K562 (cell line): ENCODE data around the gene TBX6. TPM values are rescaled to one million over a fixed set of nuclear protein-coding genes. Genes with fewer than 3 reads are reported as not detected.
A peak's percentile ranks its signal among the peaks of the same experiment; 100 is the strongest.

Source experiments
- ATAC-seq: fragments of 200-7000 bp; cut with Tn5 transposase; 3 replicates; pipeline ENCODE4 v1.9.1; 2020; ENCODE audit warnings: moderate library complexity
- BruUV-seq: library from RNA; stranded (reverse); fragments of 400-500 nt; replicated peaks from 2 replicates; lab custom pipeline; 2021; lab: Mats Ljungman, UMichigan
- CTCF ChIA-PET: fragments of 300-600 bp; formaldehyde crosslinking; extraction: SDS; loops from one replicate; lab custom pipeline; 2021; ENCODE audit warnings: low intra/inter-chr PET ratio; lab: Yijun Ruan, JAX
- POLR2A ChIA-PET: fragments of 300-600, 350-650 bp; sonication (Branson Sonifier 250); formaldehyde crosslinking; extraction: SDS; loops from one replicate; lab custom pipeline; 2021; ENCODE audit warnings: antibody characterized with exemption, inconsistent platforms; lab: Yijun Ruan, JAX
- DNase-seq, 4 experiments: peaks; one replicate each; pipeline versions ENCODE4 v3.0.0 to v3.0.0-alpha.2; 2011 to 2018; ENCODE audit warnings: low spot score in 3 of 4, mixed read lengths in 3 of 4; ENCODE audit errors: extremely low read depth in 1 of 4
- FAIRE-seq: peaks from 2 replicates; lab custom pipeline; 2011; peaks lifted over from hg19 to GRCh38; lab: Jason Lieb, UNC
- H2AFZ ChIP-seq: 2 replicates; pipeline ENCODE4 v1.6.0; 2011; ENCODE audit warnings: low read depth, low read length, control low read depth, inconsistent platforms
- H3K27ac ChIP-seq: fragments of 200-600 bp; 3 replicates; pipeline ENCODE4 v1.8.0; 2011; ENCODE audit warnings: low read depth, mild to moderate bottlenecking, control low read depth, inconsistent platforms, low read length, moderate library complexity, mixed read lengths; ENCODE audit errors: extremely low read depth
- H3K27me3 ChIP-seq, 2 experiments: fragments of 300-600 bp in 1 of 2; 2 replicates in 1 of 2; 3 replicates in 1 of 2; pipeline versions ENCODE4 v1.6.0 to v1.8.0; 2011; ENCODE audit warnings: inconsistent platforms in 2 of 2, low read length in 2 of 2, mild to moderate bottlenecking in 1 of 2, mixed read lengths in 1 of 2, moderate library complexity in 1 of 2; ENCODE audit not compliant: control insufficient read depth in 2 of 2, insufficient read depth in 2 of 2
- H3K36me3 ChIP-seq: fragments of 300-600 bp; 3 replicates; pipeline ENCODE4 v1.8.0; 2011; ENCODE audit warnings: mild to moderate bottlenecking, low read length, inconsistent platforms; ENCODE audit not compliant: control insufficient read depth, insufficient read depth
- H3K4me1 ChIP-seq, 2 experiments: fragments of 200-600 bp in 1 of 2; replicated peaks in 1 of 2; 2 replicates in 1 of 2; 3 replicates in 1 of 2; pipeline versions ENCODE4 v1.5.1 to v1.8.0; 2011; ENCODE audit warnings: inconsistent platforms in 2 of 2, low read length in 2 of 2, mild to moderate bottlenecking in 1 of 2, mixed read lengths in 1 of 2, moderate library complexity in 1 of 2; ENCODE audit not compliant: control insufficient read depth in 2 of 2, insufficient read depth in 2 of 2
- H3K4me2 ChIP-seq: 2 replicates; pipeline ENCODE4 v1.6.1; 2011; ENCODE audit warnings: low read length, control low read depth, inconsistent platforms, mixed read lengths; ENCODE audit not compliant: insufficient read depth
- H3K4me3 ChIP-seq: fragments of 200-600 bp; sonication (generic), shearing (Covaris generic); 2 replicates; pipeline ENCODE4 v1.5.1; 2016; ENCODE audit warnings: control low read depth, inconsistent platforms
- H3K79me2 ChIP-seq: fragments of 200-600 bp; 3 replicates; pipeline ENCODE4 v1.8.0; 2011; ENCODE audit warnings: low read length, inconsistent platforms; ENCODE audit not compliant: control insufficient read depth, insufficient read depth
- H3K9ac ChIP-seq, 2 experiments: 2 replicates each; pipeline versions ENCODE4 v1.6.0 to v1.6.1; 2011; ENCODE audit warnings: low read depth in 2 of 2, low read length in 2 of 2, control low read depth in 1 of 2, inconsistent platforms in 1 of 2, mild to moderate bottlenecking in 1 of 2, mixed read lengths in 1 of 2; ENCODE audit not compliant: insufficient read depth in 1 of 2
- H3K9me1 ChIP-seq: one replicate; pipeline ENCODE4 v1.6.0; 2011; ENCODE audit warnings: inconsistent platforms, mild to moderate bottlenecking, low read length, moderate library complexity; ENCODE audit not compliant: control insufficient read depth, insufficient read depth
- H3K9me3 ChIP-seq: replicated peaks from 2 replicates; pipeline ENCODE4 v1.5.1; 2011; ENCODE audit warnings: low read depth, low read length, inconsistent platforms; ENCODE audit not compliant: control insufficient read depth, insufficient read depth
- H4K20me1 ChIP-seq: replicated peaks from 2 replicates; pipeline ENCODE4 v1.6.1; 2011; ENCODE audit warnings: low read length, inconsistent platforms, mixed read lengths; ENCODE audit not compliant: control insufficient read depth, insufficient read depth
- CHD2 ChIP-seq: IDR thresholded peaks from 2 replicates; pipeline ENCODE4 v1.6.1; 2011; ENCODE audit warnings: low read depth, low read length
- COPS2 ChIP-seq: fragments of 450-650 bp; conservative IDR thresholded peaks from 2 replicates; pipeline ENCODE4 v1.6.1; 2016; ENCODE audit warnings: mild to moderate bottlenecking, moderate library complexity
- TGIF2 ChIP-seq: sonication (generic); formaldehyde crosslinking; IDR thresholded peaks from 2 replicates; pipeline ENCODE4 v1.8.1; 2022; ENCODE audit warnings: mild to moderate bottlenecking, missing genetic modification reagents, moderate library complexity
- WHSC1 ChIP-seq: IDR thresholded peaks from one replicate; pipeline ENCODE4 v1.6.1; 2012; ENCODE audit warnings: low read length, control low read depth, inconsistent platforms
- ZNF445 ChIP-seq: fragments of 250-450 bp; sonication (Bioruptor Pico); IDR thresholded peaks from 2 replicates; pipeline ENCODE4 v1.4.0; 2020; ENCODE audit warnings: low read depth, mild to moderate bottlenecking, moderate library complexity
- WGBS: fragments of 100-300 bp; shearing (Covaris generic); methylation state at CpG from one replicate; pipeline ENCODE4 v1.1.6; 2016; ENCODE audit warnings: low coverage, mixed read lengths; ENCODE audit not compliant: insufficient coverage; ENCODE audit errors: missing lambda C conversion rate; 5-methylcytosine and 5-hydroxymethylcytosine counted together
- in situ Hi-C: fragments of 300-500 bp; cut with MboI; formaldehyde crosslinking; loops from 4 replicates; pipeline ENCODE4 v1.15.0; 2018; ENCODE audit warnings: inconsistent platforms, mixed read lengths
- intact Hi-C: fragments of 100-400 bp; cut with micrococcal nuclease; formaldehyde crosslinking; loops from 2 replicates; pipeline ENCODE4 v1.14.2; 2022
- polyA plus RNA-seq, 8 experiments: library from polyadenylated mRNA; depleted of rRNA in 4 of 8; stranded (reverse) in 5 of 8; unstranded in 3 of 8; fragments of >200 nt; fragmentation: Nextera tagmentation in 2 of 8; fragmentation: Illumina TruSeq in 1 of 8; extraction: Ambion mirVana in 2 of 8; extraction: Trizol in 1 of 8; gene quantifications; 2 replicates each; pipeline versions ENCODE4 v1.2.1 to v1.2.3, GENCODE V29; 2011 to 2014; ENCODE audit warnings: inconsistent platforms in 1 of 8, missing spikeins in 1 of 8
- total RNA-seq, 7 experiments: library from RNA; depleted of rRNA in 6 of 7; stranded (reverse); fragments of >200 nt in 6 of 7; fragmentation: Illumina TruSeq in 2 of 7; extraction: Trizol in 2 of 7; gene quantifications; 2 replicates each; pipeline versions ENCODE4 v1.2.1 to v1.2.3, GENCODE V29; 2011 to 2021; ENCODE audit warnings: low replicate concordance in 1 of 7
- TF ChIP-seq, protein P1 (sequence below): sonication (generic); formaldehyde crosslinking; IDR thresholded peaks from 2 replicates; pipeline ENCODE4 v1.8.0; 2022; ENCODE audit warnings: mild to moderate bottlenecking, missing genetic modification reagents
- TF ChIP-seq, protein P2 (sequence below): fragments of 450-650 bp; IDR thresholded peaks from 2 replicates; pipeline ENCODE4 v1.6.1; 2017; ENCODE audit warnings: antibody characterized with exemption

TBX6 gene
- total and polyA plus RNA-seq, 9 of the 15 experiments (the other 6 are each of a cell fraction or from before 2014, with no cell fraction given), result 0.07 to 0.58 (median 0.11) TPM; not detected in 2

DNA sequence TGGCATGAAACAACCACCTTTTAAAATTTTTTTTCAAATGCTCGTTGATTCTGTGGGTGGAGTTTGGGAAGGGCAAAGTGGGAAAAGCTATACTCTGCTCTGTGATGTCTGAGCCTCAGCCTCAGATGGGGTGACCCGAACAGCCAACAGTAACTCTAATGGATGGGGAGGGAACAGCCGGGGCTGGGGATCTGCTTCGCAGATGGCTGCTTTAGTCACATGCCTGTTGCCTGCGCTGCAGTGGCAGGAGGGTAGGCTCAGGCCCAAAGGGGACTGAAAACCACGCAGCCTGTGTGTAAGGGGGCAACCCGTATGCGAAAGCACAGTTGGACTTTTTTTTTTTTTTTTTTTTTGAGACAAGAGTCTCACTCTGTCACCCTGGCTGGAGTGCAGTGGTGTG lies 46.2 kb upstream of the TBX6 start:
- Histone ChIP-seq H3K79me2 (no peaks in the 10 kb centered on the region), H3K9me3 (no peaks in the 10 kb centered on the region), H3K36me3 (no peaks in the 10 kb centered on the region), H3K9me1 (no peaks in the 10 kb centered on the region), H2AFZ (no peak overlapping the region), H3K4me3 (no peak overlapping the region), H4K20me1 (no peaks in the 10 kb centered on the region), H3K9ac (peak overlapping the region in 1 of 2 experiments; percentile 80; a peak in 1 of 4 replicates), H3K4me1 (peaks cover 6 to 7% of the 10 kb centered on the region in 2 experiments; a peak in 4 of 5 replicates), H3K27me3 (no peaks in the 10 kb centered on the region), H3K4me2 (no peak overlapping the region), H3K27ac (no peak overlapping the region)
- ChIA-PET POLR2A (interaction anchor here (1.0 kb wide), 1 partner anchor 8 kb away, joined by 5 read pairs; no protein-coding TSS in a partner anchor), CTCF (no interaction called here)
- WGBS, result 49% methylated on average over 6 of the region's 8 CpGs
- intact Hi-C loops (no loop called here), in situ Hi-C loops (loop anchor here (25.0 kb wide), 1 partner anchor 676 kb away; the partner anchor contains the start of genes BOLA2, SLX1B and SULT1A4)
- TF ChIP-seq CHD2 (no peak), TGIF2 (CRISPR knock-in tag) (no peak), ZNF445 (CRISPR knock-in tag) (no peak), WHSC1 (no peak), COPS2 (no peak)
- TF ChIP-seq, protein P1, sequence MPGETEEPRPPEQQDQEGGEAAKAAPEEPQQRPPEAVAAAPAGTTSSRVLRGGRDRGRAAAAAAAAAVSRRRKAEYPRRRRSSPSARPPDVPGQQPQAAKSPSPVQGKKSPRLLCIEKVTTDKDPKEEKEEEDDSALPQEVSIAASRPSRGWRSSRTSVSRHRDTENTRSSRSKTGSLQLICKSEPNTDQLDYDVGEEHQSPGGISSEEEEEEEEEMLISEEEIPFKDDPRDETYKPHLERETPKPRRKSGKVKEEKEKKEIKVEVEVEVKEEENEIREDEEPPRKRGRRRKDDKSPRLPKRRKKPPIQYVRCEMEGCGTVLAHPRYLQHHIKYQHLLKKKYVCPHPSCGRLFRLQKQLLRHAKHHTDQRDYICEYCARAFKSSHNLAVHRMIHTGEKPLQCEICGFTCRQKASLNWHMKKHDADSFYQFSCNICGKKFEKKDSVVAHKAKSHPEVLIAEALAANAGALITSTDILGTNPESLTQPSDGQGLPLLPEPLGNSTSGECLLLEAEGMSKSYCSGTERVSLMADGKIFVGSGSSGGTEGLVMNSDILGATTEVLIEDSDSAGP (CRISPR knock-in tag), result no peak
- TF ChIP-seq, protein P2, sequence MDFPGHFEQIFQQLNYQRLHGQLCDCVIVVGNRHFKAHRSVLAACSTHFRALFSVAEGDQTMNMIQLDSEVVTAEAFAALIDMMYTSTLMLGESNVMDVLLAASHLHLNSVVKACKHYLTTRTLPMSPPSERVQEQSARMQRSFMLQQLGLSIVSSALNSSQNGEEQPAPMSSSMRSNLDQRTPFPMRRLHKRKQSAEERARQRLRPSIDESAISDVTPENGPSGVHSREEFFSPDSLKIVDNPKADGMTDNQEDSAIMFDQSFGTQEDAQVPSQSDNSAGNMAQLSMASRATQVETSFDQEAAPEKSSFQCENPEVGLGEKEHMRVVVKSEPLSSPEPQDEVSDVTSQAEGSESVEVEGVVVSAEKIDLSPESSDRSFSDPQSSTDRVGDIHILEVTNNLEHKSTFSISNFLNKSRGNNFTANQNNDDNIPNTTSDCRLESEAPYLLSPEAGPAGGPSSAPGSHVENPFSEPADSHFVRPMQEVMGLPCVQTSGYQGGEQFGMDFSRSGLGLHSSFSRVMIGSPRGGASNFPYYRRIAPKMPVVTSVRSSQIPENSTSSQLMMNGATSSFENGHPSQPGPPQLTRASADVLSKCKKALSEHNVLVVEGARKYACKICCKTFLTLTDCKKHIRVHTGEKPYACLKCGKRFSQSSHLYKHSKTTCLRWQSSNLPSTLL, result no peak
- DNase-seq (no peak), ATAC-seq (peak; percentile 31; the same call in 1 of the 3 replicates), FAIRE-seq (no peak)
- BruUV-seq, result no TSS peak
